HG02588 (cell line): ENCODE measurements around the gene RSRC1.
"Not testable (repeated sequence)": the region's sequence is repeated elsewhere in the genome, so short reads cannot be mapped to it uniquely, and the experiment has no call there.

Source experiments
- ATAC-seq: cut with Tn5 transposase; IDR thresholded peaks from one replicate; pipeline ENCODE4 v1.9.1; 2021; ENCODE audit warnings: mild to moderate bottlenecking, moderate library complexity; ENCODE audit not compliant: unreplicated experiment

The RSRC1 gene

DNA sequence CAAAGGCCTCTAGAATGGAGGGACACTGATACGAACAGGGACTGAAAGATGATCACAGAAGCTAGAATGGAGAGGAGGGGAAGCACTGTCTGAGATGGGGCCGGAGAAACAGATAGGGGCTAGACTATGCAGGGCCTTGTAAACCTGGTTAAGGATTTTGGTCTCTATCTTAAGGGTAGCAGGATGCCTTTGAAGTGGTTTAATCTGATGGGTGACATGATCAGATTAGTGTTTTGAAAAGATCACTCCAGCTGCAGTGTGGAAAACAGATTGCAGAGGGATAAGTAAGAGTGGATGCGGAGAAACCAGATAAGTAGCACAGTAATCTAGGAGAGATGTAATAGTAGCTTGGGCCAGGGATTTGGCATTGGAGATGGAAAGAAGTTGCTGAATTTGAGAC, 108.1 kb downstream of the RSRC1 start:
- no peak for ATAC-seq

- ATAC-seq, result no peak
Observed at GRCh38 chr3:158220575-158220974, 110.7 kb downstream of the RSRC1 start.

GRCh38 chr3:158221426-158221825, 111.5 kb downstream of the RSRC1 start:
- ATAC-seq, result no peak

DNA sequence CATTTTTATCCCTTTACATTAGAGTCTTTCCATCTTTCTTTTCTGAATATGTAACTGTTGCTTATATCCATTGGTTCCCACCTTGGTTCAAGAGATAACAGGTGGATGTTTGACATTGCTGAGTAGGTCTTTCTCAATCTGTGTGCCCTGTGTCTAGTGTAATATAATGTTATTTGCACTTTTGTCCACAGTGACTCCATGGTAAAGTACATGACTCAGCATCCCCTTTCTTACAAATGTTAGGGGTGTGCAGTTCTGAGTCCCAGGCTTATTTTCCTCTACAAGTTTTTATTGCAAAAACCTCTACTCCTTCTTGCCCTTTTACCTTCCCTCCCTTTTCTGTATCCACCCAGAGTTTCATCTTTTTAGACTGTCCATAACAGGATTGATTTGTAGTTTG, 116.5 kb downstream of the RSRC1 start:
- no peak for ATAC-seq

- ATAC-seq, result not testable (repeated sequence)
Observed at GRCh38 chr3:158228942-158229341, 119.1 kb downstream of the RSRC1 start.

- no peak for ATAC-seq
Observed at GRCh38 chr3:158233791-158234190, 123.9 kb downstream of the RSRC1 start.

GRCh38 chr3:158244274-158244673, 134.4 kb downstream of the RSRC1 start:
- no peak for ATAC-seq

- ATAC-seq, result no peak
Observed at GRCh38 chr3:158247288-158247687, 137.4 kb downstream of the RSRC1 start.

GRCh38 chr3:158248261-158248660, 138.4 kb downstream of the RSRC1 start:
- ATAC-seq, result no peak

- ATAC-seq, result peak; percentile 61
Observed at GRCh38 chr3:158249183-158249582, 139.3 kb downstream of the RSRC1 start.

DNA sequence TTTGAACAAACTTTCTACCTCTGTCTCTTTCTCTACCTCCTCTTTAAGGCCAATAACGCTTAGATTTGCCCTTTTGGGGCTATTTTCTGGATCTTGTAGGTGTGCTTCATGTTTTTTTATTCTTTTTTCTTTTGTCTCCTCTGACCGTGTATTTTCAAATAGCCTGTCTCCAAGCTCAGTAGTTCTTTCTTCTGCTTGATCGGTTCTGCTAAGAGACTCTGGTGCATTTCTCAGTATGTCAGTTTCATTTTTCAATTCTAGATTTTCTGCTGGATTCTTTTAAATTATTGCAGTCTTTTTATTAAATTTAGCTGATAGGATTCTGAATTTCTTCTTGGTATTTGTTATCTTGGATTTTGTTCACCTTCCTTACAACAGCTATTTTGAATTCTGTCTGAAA, 148.7 kb downstream of the RSRC1 start:
- no peak for ATAC-seq

GRCh38 chr3:158260392-158260791, 150.5 kb downstream of the RSRC1 start:
- ATAC-seq, result no peak

DNA sequence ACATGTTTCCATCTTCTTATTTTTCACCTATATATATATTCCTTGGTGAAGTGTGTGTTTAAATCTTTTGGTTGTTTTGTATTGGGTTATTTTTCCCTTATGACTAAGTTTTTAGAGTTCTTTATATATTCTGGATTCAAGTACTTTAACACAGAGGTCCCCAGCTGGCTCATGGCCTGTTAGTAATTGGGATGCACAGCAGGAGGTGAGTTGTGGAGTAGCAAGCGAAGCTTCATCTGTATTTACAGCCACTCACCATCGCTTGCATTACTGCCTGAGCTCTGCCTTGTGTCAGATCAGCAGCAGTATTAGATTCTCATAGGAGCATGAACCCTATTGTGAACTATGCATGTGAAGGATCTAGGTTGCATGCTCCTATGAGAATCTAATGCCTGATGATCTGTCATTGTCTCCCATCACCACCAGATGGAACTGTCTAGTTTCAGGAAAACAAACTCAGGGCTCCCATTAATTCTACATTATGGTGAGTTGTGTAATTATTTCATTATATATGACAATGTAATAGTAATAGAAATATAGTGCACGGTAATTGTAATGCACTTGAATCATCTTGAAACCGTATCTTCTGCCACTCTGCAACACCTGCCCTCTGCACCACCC, 151.6 kb downstream of the RSRC1 start:
- no peak for ATAC-seq

GRCh38 chr3:158264894-158265293, 155.0 kb downstream of the RSRC1 start:
- ATAC-seq, result no peak

GRCh38 chr3:158267015-158267414, 157.1 kb downstream of the RSRC1 start:
- no peak for ATAC-seq

- ATAC-seq, result no peak
Observed at GRCh38 chr3:158269942-158270341, 160.1 kb downstream of the RSRC1 start.

- ATAC-seq, result no peak
Observed at GRCh38 chr3:158272081-158272480, 162.2 kb downstream of the RSRC1 start.

- no peak for ATAC-seq
Observed at GRCh38 chr3:158273656-158274055, 163.8 kb downstream of the RSRC1 start.

- no peak for ATAC-seq
Observed at GRCh38 chr3:158278187-158278586, 168.3 kb downstream of the RSRC1 start.

DNA sequence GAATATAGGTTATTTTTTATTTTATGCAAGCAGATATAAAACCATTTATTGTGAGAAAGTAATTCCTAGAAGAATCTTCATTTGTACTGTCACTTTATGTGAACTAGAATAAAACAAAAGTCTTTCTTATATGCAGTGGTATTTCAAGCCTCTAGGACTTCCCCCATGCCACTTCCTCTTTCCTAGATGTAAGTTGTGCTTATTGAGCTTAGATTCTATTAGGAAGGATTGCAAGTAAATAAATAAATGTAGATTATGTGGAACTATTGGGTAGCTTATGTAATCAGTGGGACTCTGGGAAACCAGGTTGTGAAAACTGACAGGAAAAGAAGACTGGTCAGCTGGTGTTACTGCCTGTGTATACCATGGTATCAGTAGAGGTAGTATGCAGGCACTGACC, 169.7 kb downstream of the RSRC1 start:
- ATAC-seq, result no peak

DNA sequence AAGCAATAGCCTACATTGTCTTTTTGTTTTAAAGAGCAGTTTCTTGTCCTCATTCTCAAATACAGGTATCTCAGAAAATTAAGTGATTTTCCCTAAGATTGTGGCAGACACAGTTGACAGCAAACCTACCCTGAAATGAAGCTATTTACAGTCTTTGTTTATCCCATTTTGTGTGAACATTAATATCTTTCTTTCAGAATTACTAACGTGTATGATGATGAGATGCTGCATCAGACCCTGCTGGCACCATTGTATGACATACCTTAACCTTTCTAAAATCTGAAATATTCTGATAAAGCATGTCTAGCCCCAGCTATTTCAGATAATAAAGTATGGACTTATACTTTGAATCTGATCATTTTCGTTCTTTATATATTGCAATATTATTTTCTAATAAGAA, 185.9 kb downstream of the RSRC1 start:
- no peak for ATAC-seq

DNA sequence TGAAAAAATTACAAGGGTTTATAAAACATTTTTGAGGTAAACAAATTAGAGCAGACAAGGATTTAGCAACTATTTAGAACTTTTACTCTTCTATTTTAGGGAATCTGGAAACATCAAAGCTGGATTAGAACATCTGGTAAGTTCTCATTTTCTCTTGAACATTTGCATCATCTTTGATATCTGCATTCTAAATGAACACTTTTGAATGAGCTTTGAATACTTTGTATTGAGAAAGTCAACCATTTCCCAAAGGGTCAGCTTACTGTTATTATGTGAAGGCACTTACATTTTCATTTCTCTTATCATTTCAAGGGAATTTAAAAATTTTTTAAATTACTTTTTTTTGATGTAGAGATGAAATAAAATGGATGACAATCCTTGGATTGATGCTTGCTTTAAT, 188.1 kb downstream of the RSRC1 start:
- no peak for ATAC-seq

DNA sequence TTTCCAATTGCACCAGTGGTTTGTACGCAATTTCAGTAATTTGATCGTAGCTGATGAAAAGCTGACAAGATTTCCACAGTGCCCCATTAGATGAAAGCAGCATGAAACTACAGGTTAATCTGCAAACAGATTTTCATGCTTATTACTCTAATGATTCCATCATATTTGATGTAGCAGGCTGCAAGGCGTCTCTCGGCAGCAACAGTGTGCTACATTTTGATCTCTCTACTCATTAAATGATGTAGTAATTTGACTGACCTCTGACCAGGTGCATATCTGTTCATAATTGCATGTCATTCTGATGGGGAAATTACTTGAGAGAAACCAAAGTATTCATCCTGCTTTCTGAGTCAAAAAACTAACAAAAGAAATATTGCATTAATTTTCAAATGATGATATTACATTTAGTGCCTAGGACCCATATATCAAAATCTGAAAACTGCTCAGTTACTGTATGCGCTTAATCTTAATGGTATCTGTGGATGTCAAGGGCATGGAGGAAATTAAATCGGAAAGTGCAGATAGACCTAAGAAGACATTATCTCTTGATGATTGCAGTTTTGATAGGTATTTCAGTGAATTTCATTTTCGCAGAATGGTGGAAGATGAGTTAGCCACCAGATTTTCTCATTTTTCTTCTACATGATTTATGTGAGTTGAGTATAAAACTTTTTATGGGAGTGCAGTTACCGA, 198.5 kb downstream of the RSRC1 start:
- ATAC-seq, result no peak
